Panc1 (cell line): ENCODE data around the gene UBASH3A. TPM values are rescaled to one million over a fixed set of nuclear protein-coding genes. Genes with fewer than 3 reads are reported as not detected.

Experiments
- ATAC-seq: fragments of 200-7000 bp; cut with Tn5 transposase; 2 replicates; pipeline ENCODE4 v1.9.1; 2020; ENCODE audit warnings: mild to moderate bottlenecking, moderate library complexity
- BruUV-seq: library from RNA; stranded (reverse); fragments of 400-500 nt; replicated peaks from 2 replicates; lab custom pipeline; 2021; lab: Mats Ljungman, UMichigan
- CTCF ChIA-PET: fragments of 300-600 bp; sonication (Branson Sonifier 250); formaldehyde crosslinking; loops from one replicate; lab custom pipeline; 2022; ENCODE audit warnings: antibody characterized with exemption; lab: Charles Lee
- POLR2A ChIA-PET: fragments of 300-600 bp; sonication (Branson Sonifier 250); formaldehyde crosslinking; loops from one replicate; lab custom pipeline; 2022; ENCODE audit warnings: antibody characterized with exemption; lab: Charles Lee
- DNase-seq: peaks from one replicate; pipeline ENCODE4 v3.0.0-alpha.2; 2010; ENCODE audit warnings: low read depth, low spot score
- H3K27ac ChIP-seq: 2 replicates; pipeline ENCODE4 v1.5.1; 2011; ENCODE audit warnings: mild to moderate bottlenecking, low read length, inconsistent platforms
- H3K27me3 ChIP-seq: fragments of 200-500 bp; sonication (Bioruptor generic); 2 replicates; pipeline ENCODE4 v1.6.0; 2014; ENCODE audit warnings: low read length, inconsistent platforms; ENCODE audit not compliant: control insufficient read depth, insufficient read depth
- H3K36me3 ChIP-seq: fragments of 200-500 bp; sonication (Bioruptor generic); 2 replicates; pipeline ENCODE4 v1.5.1; 2014; ENCODE audit warnings: inconsistent platforms, mild to moderate bottlenecking, low read length, moderate library complexity; ENCODE audit not compliant: control insufficient read depth, insufficient read depth
- H3K4me1 ChIP-seq: 2 replicates; pipeline ENCODE4 v1.5.1; 2011; ENCODE audit warnings: inconsistent platforms, mild to moderate bottlenecking, low read length, moderate library complexity; ENCODE audit not compliant: control insufficient read depth, insufficient read depth
- H3K4me3 ChIP-seq, 2 experiments: 2 replicates each; pipeline ENCODE4 v1.5.1; 2011 to 2012; ENCODE audit warnings: low read depth in 2 of 2, low read length in 2 of 2, mild to moderate bottlenecking in 2 of 2, inconsistent platforms in 1 of 2, moderate library complexity in 1 of 2
- H3K9me3 ChIP-seq: fragments of 200-500 bp; sonication (Bioruptor generic); 2 replicates; pipeline ENCODE4 v1.5.1; 2014; ENCODE audit warnings: low read depth, mild to moderate bottlenecking, inconsistent platforms, low read length, moderate library complexity; ENCODE audit not compliant: control insufficient read depth, insufficient read depth
- CTCF ChIP-seq: fragments of 450-650 bp; IDR thresholded peaks from 2 replicates; pipeline ENCODE4 v1.5.1; 2017; ENCODE audit warnings: mild to moderate bottlenecking
- POLR2AphosphoS5 ChIP-seq: IDR thresholded peaks from 2 replicates; pipeline ENCODE4 v1.6.1; 2012; ENCODE audit warnings: mild to moderate bottlenecking, low read depth, low read length, moderate library complexity
- SIN3A ChIP-seq: IDR thresholded peaks from 2 replicates; pipeline ENCODE4 v1.6.1; 2012; ENCODE audit warnings: low read depth, mild to moderate bottlenecking, low read length, moderate library complexity, borderline replicate concordance; ENCODE audit not compliant: insufficient read depth
- TCF7L2 ChIP-seq: IDR thresholded peaks from 2 replicates; pipeline ENCODE4 v1.6.1; 2011; ENCODE audit warnings: mild to moderate bottlenecking, low read depth, low read length, inconsistent platforms
- in situ Hi-C: cut with HindIII; loops from 2 replicates; pipeline ENCODE4 v1.10.0; 2016; ENCODE audit warnings: low sequenced_read_pairs, low pct_unique_long_range_greater_than_20kb
- intact Hi-C: fragments of 100-400 bp; cut with micrococcal nuclease; formaldehyde crosslinking; loops from one replicate; pipeline ENCODE4 v1.10.0; 2022; ENCODE audit not compliant: unreplicated experiment
- total RNA-seq: library from RNA; stranded (reverse); gene quantifications from one replicate; pipeline ENCODE4 v1.2.1, GENCODE V29; 2021; ENCODE audit not compliant: unreplicated experiment
- TF ChIP-seq, protein P1 (sequence below), 2 experiments: IDR thresholded peaks; 2 replicates each; pipeline ENCODE4 v1.6.1; 2011 to 2012; ENCODE audit warnings: low read depth in 2 of 2, control low read depth in 1 of 2, low read length in 1 of 2, mild to moderate bottlenecking in 1 of 2, moderate library complexity in 1 of 2; ENCODE audit not compliant: insufficient read depth in 1 of 2

Gene UBASH3A
- total RNA-seq, 1 experiment from 2014 or later = 0.33 TPM

GRCh38 chr21:42435401-42435800 lies 31.7 kb downstream of the UBASH3A start:
- Histone ChIP-seq H3K36me3 (no peaks in the 10 kb centered on the region), H3K27me3 (peaks cover 3% of the 10 kb centered on the region; the same call in 1 of the 2 replicates), H3K4me3 (no peak overlapping the region), H3K9me3 (peaks cover 5% of the 10 kb centered on the region; the same call in 1 of the 2 replicates), H3K27ac (no peak overlapping the region), H3K4me1 (no peaks in the 10 kb centered on the region)
- ChIA-PET POLR2A (no interaction called here), CTCF (no interaction called here)
- no peak for ATAC-seq
- in situ Hi-C loops (no loop called here), intact Hi-C loops (no loop called here)
- no peak for DNase-seq
- TF ChIP-seq CTCF = no peak
- TF ChIP-seq, protein P1, sequence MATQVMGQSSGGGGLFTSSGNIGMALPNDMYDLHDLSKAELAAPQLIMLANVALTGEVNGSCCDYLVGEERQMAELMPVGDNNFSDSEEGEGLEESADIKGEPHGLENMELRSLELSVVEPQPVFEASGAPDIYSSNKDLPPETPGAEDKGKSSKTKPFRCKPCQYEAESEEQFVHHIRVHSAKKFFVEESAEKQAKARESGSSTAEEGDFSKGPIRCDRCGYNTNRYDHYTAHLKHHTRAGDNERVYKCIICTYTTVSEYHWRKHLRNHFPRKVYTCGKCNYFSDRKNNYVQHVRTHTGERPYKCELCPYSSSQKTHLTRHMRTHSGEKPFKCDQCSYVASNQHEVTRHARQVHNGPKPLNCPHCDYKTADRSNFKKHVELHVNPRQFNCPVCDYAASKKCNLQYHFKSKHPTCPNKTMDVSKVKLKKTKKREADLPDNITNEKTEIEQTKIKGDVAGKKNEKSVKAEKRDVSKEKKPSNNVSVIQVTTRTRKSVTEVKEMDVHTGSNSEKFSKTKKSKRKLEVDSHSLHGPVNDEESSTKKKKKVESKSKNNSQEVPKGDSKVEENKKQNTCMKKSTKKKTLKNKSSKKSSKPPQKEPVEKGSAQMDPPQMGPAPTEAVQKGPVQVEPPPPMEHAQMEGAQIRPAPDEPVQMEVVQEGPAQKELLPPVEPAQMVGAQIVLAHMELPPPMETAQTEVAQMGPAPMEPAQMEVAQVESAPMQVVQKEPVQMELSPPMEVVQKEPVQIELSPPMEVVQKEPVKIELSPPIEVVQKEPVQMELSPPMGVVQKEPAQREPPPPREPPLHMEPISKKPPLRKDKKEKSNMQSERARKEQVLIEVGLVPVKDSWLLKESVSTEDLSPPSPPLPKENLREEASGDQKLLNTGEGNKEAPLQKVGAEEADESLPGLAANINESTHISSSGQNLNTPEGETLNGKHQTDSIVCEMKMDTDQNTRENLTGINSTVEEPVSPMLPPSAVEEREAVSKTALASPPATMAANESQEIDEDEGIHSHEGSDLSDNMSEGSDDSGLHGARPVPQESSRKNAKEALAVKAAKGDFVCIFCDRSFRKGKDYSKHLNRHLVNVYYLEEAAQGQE (IDR thresholded peaks at IDR 0.05; ENCODE audit: insufficient read depth in 1 of 2, low read depth in 2 of 2, low read length in 1 of 2) = no peak
- TF ChIP-seq POLR2AphosphoS5 = no peak
- no peak for TF ChIP-seq TCF7L2
- no peak for TF ChIP-seq SIN3A
- BruUV-seq = no TSS peak

DNA sequence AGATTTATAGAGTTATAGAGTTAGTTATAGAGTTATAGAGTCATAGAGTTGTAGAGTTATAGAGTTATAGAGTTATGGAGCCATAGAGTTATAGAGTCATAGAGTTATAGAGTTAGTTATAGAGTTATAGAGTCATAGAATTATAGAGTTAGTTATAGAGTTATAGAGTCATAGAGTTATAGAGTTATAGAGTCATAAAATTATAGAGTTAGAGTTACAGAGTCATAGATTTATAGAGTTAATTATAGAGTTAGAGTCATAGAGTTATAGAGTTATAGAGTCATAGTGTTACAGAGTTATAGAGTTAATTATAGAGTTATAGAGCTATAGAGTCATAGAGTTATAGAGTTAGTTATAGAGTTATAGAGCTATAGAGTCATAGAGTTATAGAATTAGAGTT lies 32.1 kb downstream of the UBASH3A start:
- no TSS peak for BruUV-seq
- intact Hi-C loops (no loop called here), in situ Hi-C loops (no loop called here)
- no peaks in the 10 kb centered on the region for H3K4me1 ChIP-seq
- no peak overlapping the region for H3K4me3 ChIP-seq
- ChIA-PET CTCF (no interaction called here), POLR2A (no interaction called here)
- no peak overlapping the region for H3K27ac ChIP-seq
- no peak for DNase-seq
- no peaks in the 10 kb centered on the region for H3K36me3 ChIP-seq
- no peak for ATAC-seq
- TF ChIP-seq SIN3A (no peak), TCF7L2 (no peak), POLR2AphosphoS5 (no peak), CTCF (no peak)
- TF ChIP-seq, protein P1 (IDR thresholded peaks at IDR 0.05; ENCODE audit: insufficient read depth in 1 of 2, low read depth in 2 of 2, low read length in 1 of 2) = no peak
- H3K9me3 ChIP-seq = peaks cover 5% of the 10 kb centered on the region; the same call in 1 of the 2 replicates
- peaks cover 3% of the 10 kb centered on the region; the same call in 1 of the 2 replicates for H3K27me3 ChIP-seq
